IMR-90 (cell line): ENCODE measurements around the gene KRTCAP2. TPM values are rescaled to one million over a fixed set of nuclear protein-coding genes. Genes with fewer than 3 reads are reported as not detected.

Experiments used
- ATAC-seq: fragments of 200-7000 bp; cut with Tn5 transposase; 2 replicates; pipeline ENCODE4 v1.9.1; 2020; ENCODE audit warnings: low read depth, mild to moderate bottlenecking, moderate library complexity
- BruUV-seq: library from RNA; stranded (reverse); fragments of 400-500 nt; replicated peaks from 2 replicates; lab custom pipeline; 2021; lab: Mats Ljungman, UMichigan
- CTCF ChIA-PET: fragments of 300-600 bp; formaldehyde crosslinking; extraction: SDS; loops from one replicate; lab custom pipeline; 2021; ENCODE audit warnings: antibody characterized with exemption; lab: Yijun Ruan, JAX
- POLR2A ChIA-PET: fragments of 300-600 bp; sonication (Branson Sonifier 250); formaldehyde crosslinking; loops from one replicate; lab custom pipeline; 2022; ENCODE audit warnings: antibody characterized with exemption; ENCODE audit not compliant: unreplicated experiment; lab: Charles Lee
- DNase-seq: peaks from one replicate; pipeline ENCODE4 v3.0.0; 2013
- H2AFZ ChIP-seq: replicated peaks from 2 replicates; pipeline ENCODE3; 2013; ENCODE audit warnings: low read length, mild to moderate bottlenecking; ENCODE audit not compliant: poor library complexity
- H2AK5ac ChIP-seq: 2 replicates; pipeline ENCODE4 v1.6.1; 2013; ENCODE audit warnings: low read depth, low read length, inconsistent platforms
- H2AK9ac ChIP-seq: replicated peaks from 2 replicates; pipeline ENCODE3; 2013; ENCODE audit warnings: mild to moderate bottlenecking, low read depth, low read length, moderate library complexity; ENCODE audit not compliant: poor library complexity
- H2BK120ac ChIP-seq: 2 replicates; pipeline ENCODE4 v1.6.1; 2013; ENCODE audit warnings: low read depth, low read length, inconsistent platforms
- H2BK15ac ChIP-seq: 3 replicates; pipeline ENCODE4 v1.6.1; 2013; ENCODE audit warnings: low read depth, low read length, inconsistent platforms
- H2BK20ac ChIP-seq: 2 replicates; pipeline ENCODE4 v1.6.1; 2013; ENCODE audit warnings: low read depth, mild to moderate bottlenecking, inconsistent platforms, low read length, moderate library complexity
- H2BK5ac ChIP-seq: 2 replicates; pipeline ENCODE4 v1.6.1; 2013; ENCODE audit warnings: mild to moderate bottlenecking, low read depth, low read length, inconsistent platforms; ENCODE audit not compliant: poor library complexity, severe bottlenecking
- H3K14ac ChIP-seq: replicated peaks from 2 replicates; pipeline ENCODE4 v1.6.1; 2013; ENCODE audit warnings: low read depth, low read length, inconsistent platforms
- H3K18ac ChIP-seq: 2 replicates; pipeline ENCODE4 v1.6.1; 2013; ENCODE audit warnings: low read depth, low read length, control low read depth
- H3K23ac ChIP-seq: 2 replicates; pipeline ENCODE4 v1.6.1; 2013; ENCODE audit warnings: low read depth, low read length, inconsistent platforms
- H3K27ac ChIP-seq: 2 replicates; pipeline ENCODE4 v1.5.1; 2013; ENCODE audit warnings: mild to moderate bottlenecking, control low read depth, low read length; ENCODE audit not compliant: insufficient read depth
- H3K27me3 ChIP-seq: 2 replicates; pipeline ENCODE4 v1.6.1; 2013; ENCODE audit warnings: low read length; ENCODE audit not compliant: control insufficient read depth, insufficient read depth
- H3K36me3 ChIP-seq: 2 replicates; pipeline ENCODE4 v1.6.1; 2013; ENCODE audit warnings: low read length, mixed read lengths; ENCODE audit not compliant: control insufficient read depth, insufficient read depth
- H3K4ac ChIP-seq: 2 replicates; pipeline ENCODE4 v1.6.1; 2013; ENCODE audit warnings: low read depth, low read length, inconsistent platforms
- H3K4me1 ChIP-seq: 2 replicates; pipeline ENCODE4 v1.6.1; 2013; ENCODE audit warnings: low read length, mixed read lengths; ENCODE audit not compliant: control insufficient read depth, insufficient read depth
- H3K4me2 ChIP-seq: 2 replicates; pipeline ENCODE4 v1.6.1; 2013; ENCODE audit warnings: low read depth, mild to moderate bottlenecking, control low read depth, low read length, moderate library complexity
- H3K4me3 ChIP-seq: 2 replicates; pipeline ENCODE4 v1.5.1; 2013; ENCODE audit warnings: low read depth, mild to moderate bottlenecking, control low read depth, low read length, moderate library complexity; ENCODE audit not compliant: insufficient read depth
- H3K56ac ChIP-seq: 2 replicates; pipeline ENCODE4 v1.6.1; 2013; ENCODE audit warnings: low read length, inconsistent platforms; ENCODE audit not compliant: insufficient read depth; ENCODE audit errors: extremely low read depth
- H3K79me1 ChIP-seq, 2 experiments: 2 replicates each; pipeline ENCODE4 v1.6.1; 2013; ENCODE audit warnings: low read length in 2 of 2, inconsistent platforms in 1 of 2, low read depth in 1 of 2
- H3K9ac ChIP-seq: 2 replicates; pipeline ENCODE4 v1.6.1; 2013; ENCODE audit warnings: low read depth, low read length, control low read depth
- H3K9me1 ChIP-seq: 2 replicates; pipeline ENCODE4 v1.6.1; 2013; ENCODE audit warnings: low read length, inconsistent platforms; ENCODE audit not compliant: insufficient read depth
- H3K9me3 ChIP-seq: 2 replicates; pipeline ENCODE4 v1.6.1; 2013; ENCODE audit warnings: low read length; ENCODE audit not compliant: control insufficient read depth, insufficient read depth
- H4K20me1 ChIP-seq: 2 replicates; pipeline ENCODE4 v1.6.1; 2013; ENCODE audit warnings: low read length, inconsistent platforms; ENCODE audit not compliant: insufficient read depth
- H4K5ac ChIP-seq: 2 replicates; pipeline ENCODE4 v1.6.1; 2013; ENCODE audit warnings: mild to moderate bottlenecking, low read depth, low read length, control low read depth
- H4K8ac ChIP-seq, 2 experiments: 2 replicates each; pipeline ENCODE4 v1.6.1; 2013; ENCODE audit warnings: low read depth in 2 of 2, low read length in 2 of 2, control low read depth in 1 of 2, inconsistent platforms in 1 of 2
- H4K91ac ChIP-seq: 2 replicates; pipeline ENCODE4 v1.6.1; 2013; ENCODE audit warnings: low read depth, low read length, inconsistent platforms; ENCODE audit not compliant: insufficient read depth
- BHLHE40 ChIP-seq: fragments of 150-350 bp; IDR thresholded peaks from 2 replicates; pipeline ENCODE4 v1.6.1; 2016; ENCODE audit warnings: mild to moderate bottlenecking, low read depth, low read length
- CEBPB ChIP-seq: IDR thresholded peaks from 2 replicates; pipeline ENCODE4 v1.6.1; 2012; ENCODE audit warnings: low read depth, low read length, improper control_type of control experiment
- CHD1 ChIP-seq: IDR thresholded peaks from 2 replicates; pipeline ENCODE4 v1.6.1; 2012; ENCODE audit warnings: low read depth, low read length, improper control_type of control experiment
- CTCF ChIP-seq: conservative IDR thresholded peaks from 2 replicates; pipeline ENCODE4 v1.5.1; 2012; ENCODE audit warnings: mild to moderate bottlenecking, low read depth, low read length, improper control_type of control experiment
- ELK1 ChIP-seq: fragments of 150-350 bp; IDR thresholded peaks from 2 replicates; pipeline ENCODE4 v1.6.1; 2016; ENCODE audit warnings: low read depth, mild to moderate bottlenecking, low read length, moderate library complexity, borderline replicate concordance
- FOS ChIP-seq: fragments of 150-350 bp; IDR thresholded peaks from 2 replicates; pipeline ENCODE4 v1.6.1; 2016; ENCODE audit warnings: low read depth, low read length
- MAFK ChIP-seq: IDR thresholded peaks from 2 replicates; pipeline ENCODE4 v1.6.1; 2012; ENCODE audit warnings: low read depth, low read length, improper control_type of control experiment
- MAZ ChIP-seq: IDR thresholded peaks from 2 replicates; pipeline ENCODE4 v1.6.1; 2012; ENCODE audit warnings: low read depth, mild to moderate bottlenecking, low read length, improper control_type of control experiment, moderate library complexity, borderline replicate concordance
- MXI1 ChIP-seq: IDR thresholded peaks from 2 replicates; pipeline ENCODE4 v1.6.1; 2012; ENCODE audit warnings: low read depth, mild to moderate bottlenecking, low read length, moderate library complexity, borderline replicate concordance
- NFE2L2 ChIP-seq: fragments of 150-350 bp; IDR thresholded peaks from 2 replicates; pipeline ENCODE4 v1.6.1; 2016; ENCODE audit warnings: low read depth, mild to moderate bottlenecking, low read length
- POLR2A ChIP-seq: IDR thresholded peaks from 2 replicates; pipeline ENCODE4 v1.6.1; 2012; ENCODE audit warnings: mild to moderate bottlenecking, low read depth, low read length
- RAD21 ChIP-seq: IDR thresholded peaks from 2 replicates; pipeline ENCODE4 v1.6.1; 2012; ENCODE audit warnings: low read length, improper control_type of control experiment
- RCOR1 ChIP-seq: IDR thresholded peaks from 2 replicates; pipeline ENCODE4 v1.6.1; 2012; ENCODE audit warnings: mild to moderate bottlenecking, low read length, improper control_type of control experiment; ENCODE audit not compliant: insufficient replicate concordance
- RFX5 ChIP-seq: IDR thresholded peaks from 2 replicates; pipeline ENCODE4 v1.8.0; 2012; ENCODE audit warnings: low read depth, mild to moderate bottlenecking, low read length, moderate library complexity
- SMC3 ChIP-seq: fragments of 150-350 bp; IDR thresholded peaks from 2 replicates; pipeline ENCODE4 v1.6.1; 2016; ENCODE audit warnings: low read depth, mild to moderate bottlenecking, antibody characterized with exemption, low read length, moderate library complexity
- USF2 ChIP-seq: fragments of 150-350 bp; IDR thresholded peaks from 2 replicates; pipeline ENCODE4 v1.6.1; 2017; ENCODE audit warnings: mild to moderate bottlenecking, antibody characterized with exemption, low read length, low read depth
- WGBS, 2 experiments: methylation state at CpG; one replicate each; pipeline versions ENCODE4 v1.1.5 to v1.1.7; 2013; ENCODE audit warnings: missing lambda C conversion rate in 2 of 2; ENCODE audit not compliant: insufficient read length in 1 of 2; ENCODE audit errors: extremely low coverage in 2 of 2; 5-methylcytosine and 5-hydroxymethylcytosine counted together
- dilution Hi-C: fragments of 300-500 bp; cut with HindIII; formaldehyde crosslinking; loops from one replicate; pipeline ENCODE4 v1.14.3; 2018; ENCODE audit warnings: low sequenced_read_pairs; ENCODE audit not compliant: unreplicated experiment
- in situ Hi-C: fragments of 300-500 bp; cut with MboI; formaldehyde crosslinking; loops from 3 replicates; pipeline ENCODE4 v1.14.3; 2019; ENCODE audit warnings: low sequenced_read_pairs, inconsistent platforms, mixed read lengths
- intact Hi-C: fragments of 100-400 bp; cut with micrococcal nuclease; formaldehyde crosslinking; loops from 2 replicates; pipeline ENCODE4 v1.10.0; 2022
- polyA plus RNA-seq, 3 experiments: library from polyadenylated mRNA; depleted of rRNA; stranded (reverse); fragments of >200 nt; gene quantifications; 2 replicates each; pipeline ENCODE4 v1.2.3, GENCODE V29; 2012; ENCODE audit warnings: low replicate concordance in 1 of 3
- total RNA-seq: library from RNA; depleted of rRNA; stranded (reverse); fragments of >200 nt; gene quantifications from 2 replicates; pipeline ENCODE4 v1.2.3, GENCODE V29; 2012

Gene KRTCAP2
- total and polyA plus RNA-seq, 2 of the 4 experiments (the other 2 are of a cell fraction) = 76.7 to 232 TPM

DNA sequence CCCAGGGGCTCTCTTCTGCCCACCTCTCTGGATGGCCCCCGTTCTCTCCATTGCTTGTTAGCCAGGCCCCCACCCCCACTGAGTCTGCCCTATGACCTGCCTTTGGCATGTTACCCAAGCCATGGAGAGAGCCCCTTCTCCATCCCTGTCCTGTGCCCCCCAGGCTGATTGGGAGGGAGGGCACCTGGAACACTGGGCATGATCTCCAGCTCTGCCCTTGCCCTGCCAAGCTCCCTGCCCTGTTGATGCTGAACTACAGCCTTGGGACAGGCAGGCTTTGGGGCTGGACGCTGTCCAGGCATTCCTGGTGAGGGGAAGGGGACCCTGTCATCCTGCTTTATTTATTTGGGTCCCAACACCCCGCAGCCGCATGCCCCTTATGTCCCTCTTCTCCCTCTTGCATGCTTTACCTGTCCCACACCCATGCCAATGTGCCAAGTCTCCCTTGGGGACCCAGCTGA is 11.3 kb upstream of the KRTCAP2 start:
- Histone ChIP-seq H3K9ac (no peak overlapping the region), H4K91ac (no peak overlapping the region), H3K4me1 (no peaks in the 10 kb centered on the region), H3K4ac (no peak overlapping the region), H2BK15ac (no peak overlapping the region), H3K27me3 (no peaks in the 10 kb centered on the region), H3K36me3 (peaks cover 20% of the 10 kb centered on the region), H2AK9ac (no peak overlapping the region), H3K23ac (no peak overlapping the region), H4K8ac (no peak overlapping the region), H3K27ac (no peak overlapping the region), H3K4me3 (no peak overlapping the region), H2BK20ac (no peak overlapping the region), H3K79me1 (no peaks in the 10 kb centered on the region), H2AFZ (peak overlapping the region; percentile 21), H2AK5ac (no peak overlapping the region), H4K20me1 (no peaks in the 10 kb centered on the region), H3K9me1 (no peaks in the 10 kb centered on the region), H4K5ac (no peak overlapping the region), H2BK120ac (no peak overlapping the region), H3K56ac (no peak overlapping the region), H2BK5ac (no peak overlapping the region), H3K18ac (no peak overlapping the region), H3K9me3 (no peaks in the 10 kb centered on the region), H3K4me2 (no peak overlapping the region), H3K14ac (no peak overlapping the region)
- ATAC-seq (no peak), DNase-seq (no peak)
- no peak for TF ChIP-seq BHLHE40
- no peak for TF ChIP-seq MAFK
- TF ChIP-seq CEBPB = no peak
- TF ChIP-seq CHD1 = no peak
- no peak for TF ChIP-seq RFX5
- no peak for TF ChIP-seq NFE2L2
- no peak for TF ChIP-seq SMC3
- TF ChIP-seq RCOR1 = no peak
- TF ChIP-seq FOS = no peak
- no peak for TF ChIP-seq MAZ
- no peak for TF ChIP-seq CTCF
- no peak for TF ChIP-seq RAD21
- no peak for TF ChIP-seq USF2
- TF ChIP-seq POLR2A = no peak
- no peak for TF ChIP-seq MXI1
- TF ChIP-seq ELK1 = no peak
- POLR2A ChIA-PET = no interaction called here
- CTCF ChIA-PET = interaction anchor here (1.2 kb wide), 1 partner anchor 9 kb away, joined by 4 read pairs; no protein-coding TSS in a partner anchor
- no TSS peak for BruUV-seq
- in situ Hi-C loops = no loop called here
- no CpG with 5 or more reads among the region's 4 CpGs for WGBS, 2 experiments
- intact Hi-C loops = no loop called here
- dilution Hi-C loops = no loop called here
